Naive thymus-derived CD4-positive, alpha-beta T cell (primary cell): Measurements from ENCODE around the gene MRPL10. TPM values are rescaled to one million over a fixed set of nuclear protein-coding genes. Genes with fewer than 3 reads are reported as not detected.

Experiments used
- ATAC-seq: fragments of 150-1000 bp; cut with Tn5 transposase; 2 replicates; pipeline ENCODE4 v1.10.0; 2021; ENCODE audit warnings: mild to moderate bottlenecking, moderate library complexity
- CTCF ChIA-PET: fragments of 350-600 bp; sonication (Branson Sonifier 250); formaldehyde crosslinking; loops from one replicate; lab custom pipeline; 2021; ENCODE audit warnings: antibody characterized with exemption; lab: Charles Lee
- POLR2A ChIA-PET: fragments of 350-600 bp; sonication (Branson Sonifier 250); formaldehyde crosslinking; loops from one replicate; lab custom pipeline; 2021; ENCODE audit warnings: antibody characterized with exemption, inconsistent platforms; lab: Charles Lee
- DNase-seq, 9 donors: peaks; one replicate each; pipeline versions ENCODE4 v3.0.0 to v3.0.0-alpha.2; 2020 to 2022; ENCODE audit warnings: mixed read lengths in 1 of 9
- H3K27ac ChIP-seq: one replicate; pipeline ENCODE4 v1.7.0; 2013; ENCODE audit warnings: mild to moderate bottlenecking, low read depth, low read length, moderate library complexity
- H3K27me3 ChIP-seq, 2 donors: one replicate each; pipeline ENCODE4 v1.7.0; 2013; ENCODE audit warnings: low read length in 2 of 2, mild to moderate bottlenecking in 2 of 2, moderate library complexity in 2 of 2; ENCODE audit not compliant: control insufficient read depth in 2 of 2, insufficient read depth in 2 of 2
- H3K36me3 ChIP-seq, 3 experiments: 1 replicate in 2 of 3; 2 replicates in 1 of 3; pipeline ENCODE4 v1.7.0; 2013; ENCODE audit warnings: low read length in 3 of 3, mild to moderate bottlenecking in 3 of 3, moderate library complexity in 1 of 3; ENCODE audit not compliant: insufficient read depth in 3 of 3, control insufficient read depth in 2 of 3
- H3K4me1 ChIP-seq, 2 donors: one replicate each; pipeline ENCODE4 v1.7.0; 2013; ENCODE audit warnings: low read length in 2 of 2, mild to moderate bottlenecking in 2 of 2, moderate library complexity in 1 of 2; ENCODE audit not compliant: control insufficient read depth in 2 of 2, insufficient read depth in 2 of 2
- H3K4me3 ChIP-seq: 2 replicates; pipeline ENCODE4 v1.7.0; 2013; ENCODE audit warnings: mild to moderate bottlenecking, low read length
- H3K9me3 ChIP-seq, 3 experiments: 1 replicate in 2 of 3; 2 replicates in 1 of 3; pipeline ENCODE4 v1.7.0; 2013; ENCODE audit warnings: low read length in 3 of 3; ENCODE audit not compliant: control insufficient read depth in 2 of 3
- H3K27ac Mint-ChIP-seq, 9 donors: one replicate each; pipeline ENCODE4 v1.8.0; 2020 to 2022; ENCODE audit warnings: mixed read lengths in 9 of 9, mild to moderate bottlenecking in 8 of 9, moderate library complexity in 5 of 9, inconsistent platforms in 2 of 9
- H3K27me3 Mint-ChIP-seq, 5 donors: one replicate each; pipeline ENCODE4 v1.8.0; 2021 to 2022; ENCODE audit warnings: mixed read lengths in 5 of 5, mild to moderate bottlenecking in 1 of 5
- H3K36me3 Mint-ChIP-seq, 5 donors: one replicate each; pipeline ENCODE4 v1.8.0; 2020 to 2022; ENCODE audit warnings: mixed read lengths in 5 of 5, mild to moderate bottlenecking in 3 of 5, inconsistent platforms in 1 of 5
- H3K4me1 Mint-ChIP-seq, 7 donors: one replicate each; pipeline ENCODE4 v1.8.0; 2020 to 2022; ENCODE audit warnings: mixed read lengths in 7 of 7, mild to moderate bottlenecking in 3 of 7, inconsistent platforms in 1 of 7
- H3K4me3 Mint-ChIP-seq, 10 donors: one replicate each; pipeline ENCODE4 v1.8.0; 2020 to 2022; ENCODE audit warnings: mild to moderate bottlenecking in 10 of 10, mixed read lengths in 10 of 10, moderate library complexity in 6 of 10, inconsistent platforms in 2 of 10
- H3K9me3 Mint-ChIP-seq, 11 donors: one replicate each; pipeline ENCODE4 v1.8.0; 2020 to 2022; ENCODE audit warnings: mixed read lengths in 11 of 11, mild to moderate bottlenecking in 4 of 11, inconsistent platforms in 1 of 11, moderate library complexity in 1 of 11
- intact Hi-C, 2 donors: fragments of 100-400 bp; cut with micrococcal nuclease; formaldehyde crosslinking; loops; one replicate each; pipeline ENCODE4 v1.15.1; 2023
- polyA plus RNA-seq, 2 donors: library from polyadenylated mRNA; unstranded; fragments of 300-500 nt; fragmentation: Illumina TruSeq; gene quantifications; one replicate each; pipeline ENCODE4 v1.2.3, GENCODE V29; 2021
- total RNA-seq, 6 experiments: library from RNA in 5 of 6; stranded (reverse) in 5 of 6; gene quantifications; 1 replicate in 5 of 6; 2 replicates in 1 of 6; pipeline ENCODE4 v1.2.3 and lab custom pipeline; 2021 to 2026

The MRPL10 gene
- total and polyA plus RNA-seq, 7 experiments from 2014 or later, result 33.6 to 51.2 (median 36.5) TPM

GRCh38 chr17:47837401-47838039 is 6.2 kb upstream of the MRPL10 start:
- H3K9me3 ChIP-seq, result no peaks in the 10 kb centered on the region
- peaks cover 0 to 24% (median 0%) of the 10 kb centered on the region in 3 experiments for H3K36me3 ChIP-seq
- no peaks in the 10 kb centered on the region for H3K27me3 ChIP-seq
- peak overlapping the region in 3 of 9 donors; percentile 10 to 83 (median 26) for H3K27ac Mint-ChIP-seq
- peaks cover 19 to 38% of the 10 kb centered on the region in 2 donors for H3K4me1 ChIP-seq
- H3K4me1 Mint-ChIP-seq, result peaks cover 24 to 75% (median 63%) of the 10 kb centered on the region in 7 donors
- peaks cover 0 to 12% (median 2%) of the 10 kb centered on the region in 5 donors for H3K36me3 Mint-ChIP-seq
- intact Hi-C loops, result no loop called here
- no peak for ATAC-seq
- H3K4me3 Mint-ChIP-seq, result peak overlapping the region in 3 of 10 donors; percentile 29 to 70 (median 33)
- H3K4me3 ChIP-seq, result no peak overlapping the region
- no peak overlapping the region for H3K27ac ChIP-seq
- no peaks in the 10 kb centered on the region for H3K27me3 Mint-ChIP-seq
- ChIA-PET CTCF (interaction anchor here (0.7 to 1.3 kb wide), 5 partner anchors 9 to 106 kb away, joined by 3 to 4 read pairs (median 3); no protein-coding TSS in a partner anchor), POLR2A (interaction anchor here (1.2 kb wide), 1 partner anchor 57 kb away, joined by 6 read pairs; no protein-coding TSS in a partner anchor)
- H3K9me3 Mint-ChIP-seq, result peaks cover 0 to 2% (median 0%) of the 10 kb centered on the region in 11 donors
- no peak for DNase-seq

- Mint-ChIP-seq H3K27ac (peak overlapping the region in 1 of 9 donors; percentile 10), H3K27me3 (no peaks in the 10 kb centered on the region), H3K4me1 (peaks cover 31 to 75% (median 61%) of the 10 kb centered on the region in 7 donors), H3K4me3 (no peak overlapping the region), H3K36me3 (peaks cover 0 to 12% (median 2%) of the 10 kb centered on the region in 5 donors), H3K9me3 (peaks cover 0 to 2% (median 0%) of the 10 kb centered on the region in 11 donors)
- Histone ChIP-seq H3K4me3 (no peak overlapping the region), H3K27me3 (no peaks in the 10 kb centered on the region), H3K9me3 (no peaks in the 10 kb centered on the region), H3K27ac (no peak overlapping the region), H3K36me3 (peaks cover 0 to 24% (median 0%) of the 10 kb centered on the region in 3 experiments), H3K4me1 (peaks cover 18 to 36% of the 10 kb centered on the region in 2 donors)
- ATAC-seq (no peak), DNase-seq (no peak)
- CTCF ChIA-PET, result interaction anchor here (0.7 to 1.3 kb wide), 3 partner anchors 10 to 54 kb away, joined by 3 to 4 read pairs (median 4); no protein-coding TSS in a partner anchor
- intact Hi-C loops, result no loop called here
- POLR2A ChIA-PET, result interaction anchor here (0.6 to 3.1 kb wide), 2 partner anchors 59 to 92 kb away, joined by 4 to 20 read pairs; partner anchors contain the start of gene SP2
Observed at GRCh38 chr17:47836601-47837000, 5.3 kb upstream of the MRPL10 start.

- peak overlapping the region; percentile 35 to 93 (median 85) for H3K27ac Mint-ChIP-seq
- peaks cover 0 to 12% (median 2%) of the 10 kb centered on the region in 5 donors for H3K36me3 Mint-ChIP-seq
- H3K27me3 Mint-ChIP-seq, result no peaks in the 10 kb centered on the region
- Histone ChIP-seq H3K9me3 (no peaks in the 10 kb centered on the region), H3K27me3 (no peaks in the 10 kb centered on the region), H3K27ac (peak overlapping the region; percentile 37), H3K4me3 (no peak overlapping the region), H3K36me3 (peaks cover 0 to 24% (median 0%) of the 10 kb centered on the region in 3 experiments), H3K4me1 (peaks cover 15 to 38% of the 10 kb centered on the region in 2 donors)
- intact Hi-C loops, result no loop called here
- peaks cover 33 to 78% (median 62%) of the 10 kb centered on the region in 7 donors for H3K4me1 Mint-ChIP-seq
- ATAC-seq (no peak), DNase-seq (no peak)
- peak overlapping the region; percentile 23 to 83 (median 68) for H3K4me3 Mint-ChIP-seq
- POLR2A ChIA-PET, result interaction anchor here (2.6 to 3.1 kb wide), 2 partner anchors 12 to 60 kb away, joined by 9 to 20 read pairs; partner anchors contain the start of genes OSBPL7 and SP2
- CTCF ChIA-PET, result interaction anchor here (0.6 to 1.9 kb wide), 6 partner anchors 16 to 115 kb away, joined by 3 to 8 read pairs (median 4); no protein-coding TSS in a partner anchor
- H3K9me3 Mint-ChIP-seq, result peaks cover 0 to 2% (median 0%) of the 10 kb centered on the region in 11 donors
Observed at GRCh38 chr17:47834756-47835155, 3.4 kb upstream of the MRPL10 start.

DNA sequence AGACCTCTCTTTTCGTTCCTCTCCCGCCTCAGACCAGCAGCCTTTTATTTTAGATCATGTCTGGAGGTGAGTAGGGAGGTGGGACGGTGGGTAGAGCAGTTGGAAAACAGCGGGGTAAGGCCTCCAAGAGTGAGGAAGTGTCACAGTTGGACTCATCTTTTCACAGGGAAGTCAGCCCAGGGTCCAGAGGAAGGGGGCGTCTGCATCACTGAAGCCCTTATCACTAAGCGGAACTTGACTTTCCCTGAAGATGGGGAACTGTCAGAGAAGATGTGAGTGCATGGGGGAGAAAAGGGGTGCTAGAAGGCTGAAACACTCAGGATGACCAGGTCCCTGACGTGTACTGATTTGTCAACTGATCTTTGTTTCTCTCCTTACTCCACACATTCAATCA is 590 bp upstream of the MRPL10 start:
- Histone ChIP-seq H3K27me3 (no peaks in the 10 kb centered on the region), H3K4me1 (peaks cover 31 to 38% of the 10 kb centered on the region in 2 donors), H3K27ac (peak overlapping the region; percentile 77), H3K4me3 (peak overlapping the region; percentile 99), H3K9me3 (no peaks in the 10 kb centered on the region), H3K36me3 (peaks cover 4 to 23% (median 7%) of the 10 kb centered on the region in 3 experiments)
- ATAC-seq, result no peak
- Mint-ChIP-seq H3K36me3 (peaks cover 0 to 19% (median 5%) of the 10 kb centered on the region in 5 donors), H3K4me1 (peaks cover 34 to 78% (median 70%) of the 10 kb centered on the region in 7 donors), H3K27me3 (no peaks in the 10 kb centered on the region), H3K4me3 (peak overlapping the region; percentile 89 to 98 (median 92)), H3K27ac (peak overlapping the region; percentile 76 to 96 (median 92)), H3K9me3 (peaks cover 0 to 2% (median 0%) of the 10 kb centered on the region in 11 donors)
- intact Hi-C loops, result loop anchor here (1.0 to 2.0 kb wide), 6 partner anchors 9 to 269 kb away; partner anchors contain the start of genes OSBPL7 (in 2 of the 2), SCRN2 (in 2 of the 2), SP2 (in 2 of the 2) and CBX1 (in 1 of the 2)
- ChIA-PET CTCF (interaction anchor here (0.5 to 2.5 kb wide), 3 partner anchors 9 to 176 kb away, joined by 4 to 16 read pairs (median 4); partner anchors contain the start of gene SCRN2), POLR2A (interaction anchor here (0.6 to 2.8 kb wide), 13 partner anchors 9 to 717 kb away, joined by 3 to 27 read pairs (median 4); partner anchors contain the start of genes KPNB1, OSBPL7, SCRN2 and SP2)
- DNase-seq, result no peak

GRCh38 chr17:47830396-47831002 is 842 bp downstream of the MRPL10 start:
- Histone ChIP-seq H3K4me3 (peak overlapping the region; percentile 99), H3K4me1 (peaks cover 31 to 36% of the 10 kb centered on the region in 2 donors), H3K9me3 (no peaks in the 10 kb centered on the region), H3K36me3 (peaks cover 6 to 34% (median 21%) of the 10 kb centered on the region in 3 experiments), H3K27me3 (no peaks in the 10 kb centered on the region), H3K27ac (peak overlapping the region; percentile 77)
- POLR2A ChIA-PET, result interaction anchor here (1.2 to 2.8 kb wide), 6 partner anchors 8 to 66 kb away, joined by 4 to 27 read pairs (median 13); partner anchors contain the start of genes OSBPL7, SCRN2 and SP2
- Mint-ChIP-seq H3K27ac (peak overlapping the region; percentile 76 to 96 (median 92)), H3K27me3 (no peaks in the 10 kb centered on the region), H3K36me3 (peaks cover 0 to 26% (median 7%) of the 10 kb centered on the region in 5 donors), H3K4me1 (peaks cover 30 to 75% (median 64%) of the 10 kb centered on the region in 7 donors), H3K4me3 (peak overlapping the region; percentile 89 to 98 (median 92)), H3K9me3 (no peaks in the 10 kb centered on the region)
- CTCF ChIA-PET, result interaction anchor here (2.5 kb wide), 1 partner anchor 11 kb away, joined by 16 read pairs; the partner anchor contains the start of gene SCRN2
- no peak for DNase-seq
- intact Hi-C loops, result loop anchor here (1.0 to 2.0 kb wide), 6 partner anchors 9 to 270 kb away; partner anchors contain the start of genes OSBPL7 (in 2 of the 2), SCRN2 (in 2 of the 2), SP2 (in 2 of the 2) and CBX1 (in 1 of the 2)
- no peak for ATAC-seq
